NT2/D1 (cell line): ENCODE data around the gene MYBPH.

Experiments
- DNase-seq: peaks from one replicate; pipeline ENCODE4 v3.0.0-alpha.2; 2011; ENCODE audit warnings: low read depth, low spot score
- H3K27me3 ChIP-seq: 2 replicates; pipeline ENCODE4 v1.6.0; 2011; ENCODE audit warnings: mild to moderate bottlenecking; ENCODE audit not compliant: insufficient read length, insufficient read depth
- H3K36me3 ChIP-seq: 2 replicates; pipeline ENCODE4 v1.6.1; 2011; ENCODE audit warnings: mild to moderate bottlenecking, low read length, mixed read lengths; ENCODE audit not compliant: insufficient read depth, insufficient read length
- H3K4me1 ChIP-seq: 2 replicates; pipeline ENCODE4 v1.5.1; 2011; ENCODE audit not compliant: insufficient read depth, insufficient read length
- H3K4me3 ChIP-seq: 2 replicates; pipeline ENCODE4 v1.5.1; 2011; ENCODE audit warnings: low read depth; ENCODE audit not compliant: insufficient read length
- H3K9ac ChIP-seq: 2 replicates; pipeline ENCODE4 v1.6.0; 2011; ENCODE audit warnings: low read depth; ENCODE audit not compliant: insufficient read length
- H3K9me3 ChIP-seq: 2 replicates; pipeline ENCODE4 v1.5.1; 2011; ENCODE audit warnings: mild to moderate bottlenecking, low read length; ENCODE audit not compliant: insufficient read depth
- SUZ12 ChIP-seq: IDR thresholded peaks from 2 replicates; pipeline ENCODE4 v1.6.1; 2011; ENCODE audit not compliant: insufficient read length, insufficient read depth; ENCODE audit errors: extremely low read depth
- YY1 ChIP-seq: IDR thresholded peaks from 2 replicates; pipeline ENCODE4 v1.6.1; 2011; ENCODE audit not compliant: insufficient read length, insufficient read depth
- ZNF274 ChIP-seq: IDR thresholded peaks from 2 replicates; pipeline ENCODE4 v1.6.1; 2011; ENCODE audit warnings: mild to moderate bottlenecking, low read depth, low read length

Gene MYBPH

DNA sequence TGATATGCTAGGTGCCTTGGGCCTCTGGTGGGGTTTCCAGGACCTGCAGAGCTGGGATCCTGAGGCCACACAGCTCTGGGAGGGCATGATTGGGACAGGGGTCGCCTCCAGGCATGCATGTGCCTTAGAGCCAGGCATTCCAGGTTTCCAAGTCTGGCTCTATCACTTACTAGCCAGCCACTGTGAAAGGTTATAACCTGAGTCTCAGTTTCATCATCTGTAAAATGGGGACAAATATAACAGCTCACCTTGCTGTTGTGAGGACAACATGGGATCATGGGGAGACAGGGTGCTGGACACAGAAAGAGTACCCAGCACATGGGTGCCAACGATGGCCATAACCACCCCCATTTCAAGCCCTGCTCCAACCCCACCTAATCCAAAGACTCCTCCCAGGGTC, 8.2 kb upstream of the MYBPH start:
- Histone ChIP-seq H3K27me3 (no peaks in the 10 kb centered on the region), H3K4me1 (peaks cover 31% of the 10 kb centered on the region), H3K4me3 (no peak overlapping the region), H3K9ac (no peak overlapping the region), H3K36me3 (no peaks in the 10 kb centered on the region), H3K9me3 (no peaks in the 10 kb centered on the region)
- no peak for DNase-seq
- TF ChIP-seq YY1 (no peak), ZNF274 (no peak), SUZ12 (no peak)

- H3K4me1 ChIP-seq, result peaks cover 38% of the 10 kb centered on the region
- TF ChIP-seq YY1 (no peak), ZNF274 (no peak), SUZ12 (no peak)
- DNase-seq, result no peak
- no peak overlapping the region for H3K4me3 ChIP-seq
- no peaks in the 10 kb centered on the region for H3K9me3 ChIP-seq
- H3K36me3 ChIP-seq, result no peaks in the 10 kb centered on the region
- no peaks in the 10 kb centered on the region for H3K27me3 ChIP-seq
- no peak overlapping the region for H3K9ac ChIP-seq
These were observed 6.8 kb upstream of the MYBPH start for GRCh38 chr1:203182387-203182953.

DNA sequence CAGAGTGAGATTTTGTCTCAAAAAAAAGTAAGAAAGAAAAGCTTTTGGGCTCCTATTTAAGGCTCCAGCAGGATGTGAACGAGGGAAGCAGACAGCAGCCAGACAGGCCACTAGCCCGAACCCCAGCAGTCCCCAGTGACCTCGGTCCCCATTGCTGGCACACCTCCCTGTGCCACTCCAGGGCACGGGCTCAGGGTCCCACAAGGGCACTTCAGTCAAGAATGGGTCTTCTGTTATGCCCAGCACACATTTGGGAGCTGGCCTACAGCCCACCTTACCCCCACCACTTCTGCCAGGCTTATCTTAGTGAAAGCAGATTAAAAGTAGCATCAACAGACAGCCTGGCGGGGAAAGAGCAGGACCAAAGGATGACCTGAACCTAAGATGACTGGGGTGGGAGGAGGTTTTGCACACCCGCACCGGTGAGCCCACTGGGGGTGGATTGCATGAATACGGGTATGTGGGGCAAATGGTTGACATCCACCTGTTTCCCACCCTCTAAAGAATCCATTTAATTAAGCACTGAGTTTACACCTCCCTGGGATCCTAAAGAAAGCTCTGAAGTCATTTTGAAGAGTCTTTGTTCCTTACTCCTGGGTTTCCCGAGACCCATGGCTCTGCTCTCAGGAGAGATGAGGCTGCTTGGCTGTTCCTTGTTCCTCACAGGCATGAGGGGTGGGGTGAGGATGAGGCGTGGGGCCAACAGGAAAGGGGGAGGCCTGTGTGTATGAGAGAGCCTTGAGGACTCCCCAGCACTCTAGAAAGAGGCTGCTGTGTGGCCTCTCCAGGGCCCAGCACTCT, 6.2 kb upstream of the MYBPH start:
- Histone ChIP-seq H3K9me3 (no peaks in the 10 kb centered on the region), H3K4me3 (no peak overlapping the region), H3K27me3 (no peaks in the 10 kb centered on the region), H3K4me1 (peaks cover 35% of the 10 kb centered on the region), H3K36me3 (no peaks in the 10 kb centered on the region), H3K9ac (no peak overlapping the region)
- no peak for TF ChIP-seq YY1
- TF ChIP-seq ZNF274, result no peak
- TF ChIP-seq SUZ12, result no peak
- no peak for DNase-seq

- Histone ChIP-seq H3K9me3 (no peaks in the 10 kb centered on the region), H3K36me3 (no peaks in the 10 kb centered on the region), H3K4me3 (no peak overlapping the region), H3K4me1 (peaks cover 29% of the 10 kb centered on the region), H3K9ac (no peak overlapping the region), H3K27me3 (no peaks in the 10 kb centered on the region)
- no peak for DNase-seq
- TF ChIP-seq ZNF274 (no peak), SUZ12 (no peak), YY1 (no peak)
These were observed 5.1 kb upstream of the MYBPH start for GRCh38 chr1:203180611-203181330.

DNA sequence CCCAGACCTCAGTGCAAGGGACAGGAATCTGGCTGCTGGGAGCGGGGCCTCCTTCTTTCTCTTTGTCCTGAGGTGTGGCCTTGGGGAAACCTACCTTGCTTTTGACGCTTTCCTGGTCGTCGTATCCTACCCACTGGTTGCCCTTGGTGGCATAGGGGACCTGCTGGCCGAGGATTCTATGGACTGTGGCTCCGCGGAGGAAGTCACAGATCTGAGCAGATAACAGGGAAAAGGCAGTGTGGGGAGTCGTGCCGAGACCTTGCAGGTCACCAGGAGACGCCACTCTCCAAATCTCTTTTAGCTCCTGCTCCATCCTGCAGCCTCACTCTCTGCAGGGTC, 4.0 kb upstream of the MYBPH start:
- Histone ChIP-seq H3K27me3 (no peaks in the 10 kb centered on the region), H3K9me3 (no peaks in the 10 kb centered on the region), H3K9ac (no peak overlapping the region), H3K4me3 (no peak overlapping the region), H3K36me3 (no peaks in the 10 kb centered on the region), H3K4me1 (peaks cover 26% of the 10 kb centered on the region)
- TF ChIP-seq ZNF274 (no peak), SUZ12 (no peak), YY1 (no peak)
- no peak for DNase-seq

GRCh38 chr1:203178821-203179666, 3.4 kb upstream of the MYBPH start:
- peaks cover 30% of the 10 kb centered on the region for H3K4me1 ChIP-seq
- no peak overlapping the region for H3K4me3 ChIP-seq
- no peak for DNase-seq
- no peak overlapping the region for H3K9ac ChIP-seq
- no peaks in the 10 kb centered on the region for H3K36me3 ChIP-seq
- no peak for TF ChIP-seq ZNF274
- no peak for TF ChIP-seq SUZ12
- no peak for TF ChIP-seq YY1
- no peaks in the 10 kb centered on the region for H3K27me3 ChIP-seq
- no peaks in the 10 kb centered on the region for H3K9me3 ChIP-seq

DNA sequence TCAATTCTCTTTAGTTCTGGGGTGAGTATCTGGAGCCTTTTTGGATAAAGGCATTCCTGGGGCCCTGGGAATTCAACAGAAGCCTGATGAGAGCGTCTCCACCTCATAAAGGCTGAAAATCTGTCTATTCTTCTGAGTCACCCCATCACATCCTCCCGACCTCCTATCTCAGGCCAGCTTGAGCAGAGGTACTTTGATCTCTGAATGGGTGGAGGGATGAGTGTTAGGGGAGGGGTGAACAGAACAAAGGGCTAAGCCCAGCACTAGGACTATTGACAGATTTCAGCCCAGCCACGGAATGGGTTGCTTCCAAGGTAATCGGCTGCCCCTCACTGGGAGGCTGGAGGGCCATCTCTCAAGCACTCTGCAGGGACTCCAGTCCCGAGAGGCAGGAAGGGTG, 2.5 kb upstream of the MYBPH start:
- H3K9ac ChIP-seq, result no peak overlapping the region
- H3K36me3 ChIP-seq, result no peaks in the 10 kb centered on the region
- H3K9me3 ChIP-seq, result no peaks in the 10 kb centered on the region
- peak; percentile 95 for DNase-seq
- peaks cover 37% of the 10 kb centered on the region for H3K4me1 ChIP-seq
- TF ChIP-seq SUZ12 (no peak), YY1 (no peak), ZNF274 (no peak)
- H3K4me3 ChIP-seq, result no peak overlapping the region
- H3K27me3 ChIP-seq, result no peaks in the 10 kb centered on the region
